Peyer's patch (tissue), 4 donors: Measurements from ENCODE around the gene SLC6A1. TPM values are rescaled to one million over a fixed set of nuclear protein-coding genes. Genes with fewer than 3 reads are reported as not detected.

Experiments
- DNase-seq, 3 donors: peaks; one replicate each; pipeline ENCODE4 v3.0.0-alpha.2; 2017 to 2019
- H3K27ac ChIP-seq, 4 donors: fragments of 200-600 bp; sonication (generic); one replicate each; pipeline ENCODE4 v1.5.1; 2016 to 2019
- H3K27me3 ChIP-seq, 2 donors: fragments of 200-600 bp; sonication (generic); one replicate each; pipeline ENCODE4 v1.5.1; 2019
- H3K36me3 ChIP-seq, 3 donors: fragments of 200-600 bp; sonication (generic); one replicate each; pipeline ENCODE4 v1.5.1; 2016 to 2019
- H3K4me1 ChIP-seq, 4 donors: fragments of 200-600 bp; sonication (generic); one replicate each; pipeline ENCODE4 v1.5.1; 2016 to 2019
- H3K4me3 ChIP-seq, 4 donors: fragments of 200-600 bp; sonication (generic); 1 replicate in 3 of 4; 2 replicates in 1 of 4; pipeline ENCODE4 v1.5.1; 2016 to 2019; ENCODE audit warnings: mild to moderate bottlenecking in 1 of 4
- H3K9me3 ChIP-seq, 4 donors: fragments of 200-600 bp; sonication (generic); one replicate each; pipeline ENCODE4 v1.5.1; 2016 to 2019; ENCODE audit warnings: mild to moderate bottlenecking in 1 of 4
- POLR2A ChIP-seq, 2 donors: fragments of 450-650 bp; IDR thresholded peaks; one replicate each; pipeline ENCODE4 v1.5.1; 2017; ENCODE audit warnings: antibody characterized with exemption in 2 of 2, mild to moderate bottlenecking in 2 of 2, moderate library complexity in 2 of 2
- total RNA-seq, 4 donors: library from RNA; depleted of rRNA; stranded (reverse); fragments of >200 nt; gene quantifications; one replicate each; pipeline ENCODE4 v1.1.0, GENCODE V29; 2016
- TF ChIP-seq, protein P1 (sequence below), 6 experiments: fragments of 450-650 bp in 4 of 6; fragments of 200-600 bp in 2 of 6; sonication (generic) in 1 of 6; IDR thresholded peaks; one replicate each; pipeline ENCODE4 v1.5.1; 2017 to 2019; ENCODE audit warnings: antibody characterized with exemption in 6 of 6, mild to moderate bottlenecking in 3 of 6, moderate library complexity in 1 of 6

Gene SLC6A1
- total RNA-seq, 4 donors from 2014 or later: 0.27 to 5.0 (median 0.38) TPM; not detected in 1

DNA sequence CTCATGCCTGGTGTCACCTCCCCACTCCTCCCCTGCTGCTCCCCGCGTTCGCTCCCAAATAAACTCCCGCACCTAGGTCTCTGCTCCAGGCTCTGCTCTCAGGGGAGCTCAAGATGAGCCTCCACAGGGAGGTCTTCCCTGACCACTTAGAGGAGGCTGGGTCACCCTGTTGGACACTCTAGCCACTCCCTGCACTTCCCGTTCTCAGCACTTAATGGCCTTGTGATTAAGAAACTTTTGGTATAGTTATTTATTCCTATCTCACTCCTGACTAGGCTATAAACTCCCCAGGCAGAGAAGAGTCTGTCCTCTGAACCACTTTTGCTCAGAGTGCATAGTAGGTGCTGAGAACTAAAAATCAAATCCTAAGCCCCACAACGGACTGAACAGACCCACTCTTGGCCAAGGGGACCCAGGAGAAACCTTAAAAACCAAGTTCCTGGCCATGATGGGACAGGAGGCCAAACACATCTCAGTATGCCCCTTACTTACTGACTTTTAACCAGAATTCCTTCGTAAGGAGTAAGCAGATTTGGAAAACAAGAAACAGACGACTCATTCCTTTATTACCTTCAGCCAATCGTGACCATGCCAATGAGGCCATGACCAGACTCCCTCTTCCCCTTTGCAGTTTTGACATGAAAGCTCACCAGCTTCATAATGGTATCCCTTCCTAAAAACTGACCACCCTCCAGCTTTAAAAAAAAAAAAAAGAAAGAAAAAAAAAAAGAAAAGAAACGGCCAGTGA is 92.7 kb downstream of the SLC6A1 start:
- DNase-seq: no peak
- no peak overlapping the region for H3K4me3 ChIP-seq
- no peaks in the 10 kb centered on the region for H3K9me3 ChIP-seq
- H3K36me3 ChIP-seq: no peaks in the 10 kb centered on the region
- H3K27ac ChIP-seq: no peak overlapping the region
- TF ChIP-seq, protein P1, sequence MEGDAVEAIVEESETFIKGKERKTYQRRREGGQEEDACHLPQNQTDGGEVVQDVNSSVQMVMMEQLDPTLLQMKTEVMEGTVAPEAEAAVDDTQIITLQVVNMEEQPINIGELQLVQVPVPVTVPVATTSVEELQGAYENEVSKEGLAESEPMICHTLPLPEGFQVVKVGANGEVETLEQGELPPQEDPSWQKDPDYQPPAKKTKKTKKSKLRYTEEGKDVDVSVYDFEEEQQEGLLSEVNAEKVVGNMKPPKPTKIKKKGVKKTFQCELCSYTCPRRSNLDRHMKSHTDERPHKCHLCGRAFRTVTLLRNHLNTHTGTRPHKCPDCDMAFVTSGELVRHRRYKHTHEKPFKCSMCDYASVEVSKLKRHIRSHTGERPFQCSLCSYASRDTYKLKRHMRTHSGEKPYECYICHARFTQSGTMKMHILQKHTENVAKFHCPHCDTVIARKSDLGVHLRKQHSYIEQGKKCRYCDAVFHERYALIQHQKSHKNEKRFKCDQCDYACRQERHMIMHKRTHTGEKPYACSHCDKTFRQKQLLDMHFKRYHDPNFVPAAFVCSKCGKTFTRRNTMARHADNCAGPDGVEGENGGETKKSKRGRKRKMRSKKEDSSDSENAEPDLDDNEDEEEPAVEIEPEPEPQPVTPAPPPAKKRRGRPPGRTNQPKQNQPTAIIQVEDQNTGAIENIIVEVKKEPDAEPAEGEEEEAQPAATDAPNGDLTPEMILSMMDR (IDR thresholded peaks at IDR 0.05): no peak
- TF ChIP-seq POLR2A (IDR thresholded peaks at IDR 0.05): no peak
- H3K27me3 ChIP-seq: no peaks in the 10 kb centered on the region
- H3K4me1 ChIP-seq: no peaks in the 10 kb centered on the region

DNA sequence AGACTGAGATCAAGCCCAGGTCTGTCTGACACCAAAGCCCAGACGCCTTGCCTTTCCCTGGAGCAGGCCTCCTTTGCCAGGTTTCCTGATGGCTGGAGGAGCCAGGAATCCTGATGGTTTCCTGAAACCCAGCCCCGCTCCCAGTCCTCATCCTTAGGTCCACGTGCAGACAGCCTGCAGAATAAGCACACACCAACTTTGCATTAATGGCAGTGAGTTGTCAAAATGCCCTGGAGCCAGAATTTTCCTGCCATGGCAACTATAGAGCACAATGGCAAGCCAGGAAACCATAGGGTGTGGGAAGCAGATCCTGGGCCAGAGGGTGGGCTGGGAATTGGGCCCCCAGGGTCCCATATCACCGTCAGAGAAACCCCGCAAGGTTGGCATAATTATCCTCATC is 94.3 kb downstream of the SLC6A1 start:
- Histone ChIP-seq H3K27me3 (no peaks in the 10 kb centered on the region), H3K36me3 (no peaks in the 10 kb centered on the region), H3K4me1 (no peaks in the 10 kb centered on the region), H3K27ac (no peak overlapping the region), H3K9me3 (no peaks in the 10 kb centered on the region), H3K4me3 (no peak overlapping the region)
- no peak for DNase-seq
- no peak for TF ChIP-seq POLR2A (IDR thresholded peaks at IDR 0.05)
- TF ChIP-seq, protein P1 (IDR thresholded peaks at IDR 0.05): no peak

DNA sequence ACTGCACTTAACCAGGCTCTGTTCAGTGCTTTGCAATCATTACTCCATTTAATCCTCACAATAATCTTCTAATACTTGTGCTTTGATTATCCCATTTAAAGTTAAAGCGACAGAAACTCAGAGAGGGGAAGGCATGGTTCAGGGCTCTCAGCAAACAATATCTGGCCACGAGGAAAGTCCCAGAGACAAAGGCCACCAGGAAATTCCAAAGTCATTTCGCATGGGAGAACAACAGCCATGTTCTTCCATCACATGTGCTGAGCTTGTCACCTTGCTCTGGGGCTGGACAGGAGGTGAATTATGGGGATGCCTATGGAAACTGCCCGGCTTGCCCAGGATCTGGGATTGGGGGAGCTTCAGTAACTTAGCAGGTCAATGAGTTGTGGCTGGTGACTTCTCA is 95.5 kb downstream of the SLC6A1 start:
- TF ChIP-seq POLR2A (IDR thresholded peaks at IDR 0.05): no peak
- TF ChIP-seq, protein P1 (IDR thresholded peaks at IDR 0.05): no peak
- DNase-seq: no peak
- Histone ChIP-seq H3K27ac (no peak overlapping the region), H3K27me3 (no peaks in the 10 kb centered on the region), H3K9me3 (no peaks in the 10 kb centered on the region), H3K4me3 (no peak overlapping the region), H3K4me1 (no peaks in the 10 kb centered on the region), H3K36me3 (no peaks in the 10 kb centered on the region)

DNA sequence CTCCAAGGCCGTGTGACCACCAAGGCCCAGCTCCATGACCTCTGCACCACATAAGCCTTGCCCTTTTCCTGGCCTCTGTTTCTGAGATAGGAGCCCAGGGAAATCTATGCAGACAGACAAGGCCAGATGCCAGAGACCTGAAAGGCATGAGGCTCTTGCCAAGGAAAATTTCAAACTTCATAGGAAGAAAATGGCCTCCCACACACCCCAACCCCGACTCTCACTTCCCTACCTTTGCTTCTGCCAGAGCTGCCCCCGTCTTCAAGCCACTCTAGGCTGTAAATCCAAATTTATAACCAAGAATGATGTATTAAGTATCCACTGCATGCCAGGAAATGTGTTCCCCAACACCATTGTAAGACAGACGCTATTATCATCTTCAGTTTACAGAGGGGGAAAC is 96.3 kb downstream of the SLC6A1 start:
- Histone ChIP-seq H3K9me3 (no peaks in the 10 kb centered on the region), H3K4me1 (no peaks in the 10 kb centered on the region), H3K27ac (no peak overlapping the region), H3K4me3 (no peak overlapping the region), H3K36me3 (no peaks in the 10 kb centered on the region), H3K27me3 (no peaks in the 10 kb centered on the region)
- TF ChIP-seq, protein P1 (IDR thresholded peaks at IDR 0.05): no peak
- no peak for TF ChIP-seq POLR2A (IDR thresholded peaks at IDR 0.05)
- no peak for DNase-seq

Other genes starting within 250 kb of the SLC6A1 start
- gene SLC6A11, start 176.5 kb upstream of the SLC6A1 start, total RNA-seq: not detected
- gene HRH1, start 161.7 kb downstream of the SLC6A1 start, total RNA-seq: 10 to 100 TPM in 1 of 4 donors, 1 to 10 TPM in 3; 1.7 to 13.7 (median 7.3) TPM